CD4-positive, alpha-beta T cell (primary cell): ENCODE measurements around the gene HSPG2. TPM values are rescaled to one million over a fixed set of nuclear protein-coding genes. Genes with fewer than 3 reads are reported as not detected.

Experiments
- ATAC-seq: fragments of 200-7000 bp; cut with Tn5 transposase; one replicate; pipeline ENCODE4 v1.10.0; 2022; ENCODE audit warnings: mild to moderate bottlenecking; ENCODE audit not compliant: poor library complexity
- CTCF ChIA-PET: fragments of 350-600 bp; sonication (Branson Sonifier 250); formaldehyde crosslinking; loops from one replicate; lab custom pipeline; 2021; ENCODE audit warnings: antibody characterized with exemption, inconsistent platforms; lab: Charles Lee
- POLR2A ChIA-PET: fragments of 350-600 bp; sonication (Branson Sonifier 250); formaldehyde crosslinking; loops from one replicate; lab custom pipeline; 2021; ENCODE audit warnings: antibody characterized with exemption, inconsistent platforms; lab: Charles Lee
- DNase-seq, 14 experiments: peaks; one replicate each; pipeline ENCODE4 v3.0.0-alpha.2; 2013 to 2020; ENCODE audit warnings: mixed read lengths in 2 of 14
- H3K27ac ChIP-seq, 2 donors: one replicate each; pipeline versions ENCODE4 v1.5.1 to v1.7.0; 2013; ENCODE audit warnings: low read length in 2 of 2, low read depth in 1 of 2, mild to moderate bottlenecking in 1 of 2
- H3K27me3 ChIP-seq, 2 experiments: 1 replicate in 1 of 2; 2 replicates in 1 of 2; pipeline versions ENCODE4 v1.6.1 to v1.7.0; 2013; ENCODE audit warnings: low read length in 2 of 2, control low read depth in 1 of 2, mild to moderate bottlenecking in 1 of 2, moderate library complexity in 1 of 2; ENCODE audit not compliant: insufficient read depth in 2 of 2, control insufficient read depth in 1 of 2
- H3K36me3 ChIP-seq: one replicate; pipeline ENCODE4 v1.6.1; 2013; ENCODE audit warnings: low read length, control low read depth; ENCODE audit not compliant: insufficient read depth
- H3K4me1 ChIP-seq: one replicate; pipeline ENCODE4 v1.6.1; 2013; ENCODE audit warnings: low read length, control low read depth; ENCODE audit not compliant: insufficient read depth
- H3K4me3 ChIP-seq: one replicate; pipeline ENCODE4 v1.5.1; 2013; ENCODE audit warnings: mild to moderate bottlenecking, low read length, moderate library complexity
- H3K9me3 ChIP-seq, 2 experiments: 1 replicate in 1 of 2; 2 replicates in 1 of 2; pipeline versions ENCODE4 v1.6.1 to v1.7.0; 2013; ENCODE audit warnings: low read length in 2 of 2, mild to moderate bottlenecking in 2 of 2, control low read depth in 1 of 2, moderate library complexity in 1 of 2; ENCODE audit not compliant: control insufficient read depth in 1 of 2, insufficient read depth in 1 of 2
- H3K27ac Mint-ChIP-seq: one replicate; pipeline ENCODE4 v1.8.0; 2020; ENCODE audit warnings: mixed read lengths
- H3K27me3 Mint-ChIP-seq: one replicate; pipeline ENCODE4 v1.8.0; 2021; ENCODE audit warnings: mixed read lengths
- H3K36me3 Mint-ChIP-seq: one replicate; pipeline ENCODE4 v1.8.0; 2021; ENCODE audit warnings: low read depth, mixed read lengths
- H3K4me1 Mint-ChIP-seq: one replicate; pipeline ENCODE4 v1.8.0; 2021; ENCODE audit warnings: low read depth, mixed read lengths
- H3K4me3 Mint-ChIP-seq: one replicate; pipeline ENCODE4 v1.8.0; 2020; ENCODE audit warnings: mild to moderate bottlenecking, mixed read lengths
- H3K9me3 Mint-ChIP-seq: one replicate; pipeline ENCODE4 v1.8.0; 2020; ENCODE audit warnings: mixed read lengths
- intact Hi-C, 2 experiments: fragments of 100-400 bp; cut with DNase I in 1 of 2; cut with micrococcal nuclease in 1 of 2; formaldehyde crosslinking; loops; one replicate each; pipeline versions ENCODE4 v1.15.1 to v1.9.0; 2023 to 2025; cut with DNase I, micrococcal nuclease
- total RNA-seq, 174 experiments: library from RNA in 2 of 174; stranded (reverse) in 2 of 174; gene quantifications; one replicate each; pipeline ENCODE4 v1.2.3 and lab custom pipeline; 2021 to 2026
- TF ChIP-seq, protein P1 (sequence below): fragments of 200-600 bp; IDR thresholded peaks from one replicate; pipeline ENCODE4 v1.8.0; 2022; ENCODE audit warnings: antibody characterized with exemption, mild to moderate bottlenecking

HSPG2 gene
- total RNA-seq, 2 experiments from 2014 or later = 10.8 to 11.0 TPM

DNA sequence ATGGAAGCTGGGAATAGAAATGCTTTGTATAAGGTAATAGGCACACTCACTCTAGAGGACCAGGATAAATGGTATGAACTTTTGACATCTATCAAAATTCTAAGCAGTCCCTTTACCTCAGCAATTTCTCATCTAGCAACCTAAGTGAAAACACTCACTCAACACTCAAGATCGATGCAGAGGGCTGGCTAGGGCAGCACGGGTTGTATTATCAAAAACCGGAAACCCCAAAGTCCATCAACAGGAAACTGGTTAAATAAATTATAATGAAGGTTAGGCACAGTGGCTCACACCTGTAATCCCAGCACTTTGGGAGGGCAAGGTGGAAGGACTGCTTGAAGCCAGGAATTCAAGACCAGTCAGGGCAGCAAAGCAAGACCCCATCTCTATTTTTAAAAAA lies 163.5 kb downstream of the HSPG2 start:
- Histone ChIP-seq H3K27ac (peak overlapping the region in 1 of 2 donors; percentile 7), H3K4me1 (peaks cover 42% of the 10 kb centered on the region), H3K4me3 (no peak overlapping the region), H3K36me3 (peaks cover 3% of the 10 kb centered on the region), H3K27me3 (no peaks in the 10 kb centered on the region), H3K9me3 (peaks cover 0 to 5% of the 10 kb centered on the region in 2 experiments)
- peak; percentile 41 for ATAC-seq
- Mint-ChIP-seq H3K27ac (peak overlapping the region; percentile 64), H3K27me3 (no peaks in the 10 kb centered on the region), H3K4me1 (peaks cover 48% of the 10 kb centered on the region), H3K4me3 (peak overlapping the region; percentile 0), H3K36me3 (peaks cover 31% of the 10 kb centered on the region), H3K9me3 (no peaks in the 10 kb centered on the region)
- CTCF ChIA-PET = no interaction called here
- TF ChIP-seq, protein P1, sequence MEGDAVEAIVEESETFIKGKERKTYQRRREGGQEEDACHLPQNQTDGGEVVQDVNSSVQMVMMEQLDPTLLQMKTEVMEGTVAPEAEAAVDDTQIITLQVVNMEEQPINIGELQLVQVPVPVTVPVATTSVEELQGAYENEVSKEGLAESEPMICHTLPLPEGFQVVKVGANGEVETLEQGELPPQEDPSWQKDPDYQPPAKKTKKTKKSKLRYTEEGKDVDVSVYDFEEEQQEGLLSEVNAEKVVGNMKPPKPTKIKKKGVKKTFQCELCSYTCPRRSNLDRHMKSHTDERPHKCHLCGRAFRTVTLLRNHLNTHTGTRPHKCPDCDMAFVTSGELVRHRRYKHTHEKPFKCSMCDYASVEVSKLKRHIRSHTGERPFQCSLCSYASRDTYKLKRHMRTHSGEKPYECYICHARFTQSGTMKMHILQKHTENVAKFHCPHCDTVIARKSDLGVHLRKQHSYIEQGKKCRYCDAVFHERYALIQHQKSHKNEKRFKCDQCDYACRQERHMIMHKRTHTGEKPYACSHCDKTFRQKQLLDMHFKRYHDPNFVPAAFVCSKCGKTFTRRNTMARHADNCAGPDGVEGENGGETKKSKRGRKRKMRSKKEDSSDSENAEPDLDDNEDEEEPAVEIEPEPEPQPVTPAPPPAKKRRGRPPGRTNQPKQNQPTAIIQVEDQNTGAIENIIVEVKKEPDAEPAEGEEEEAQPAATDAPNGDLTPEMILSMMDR = no peak
- POLR2A ChIA-PET = interaction anchor here (3.0 kb wide), 1 partner anchor 9 kb away, joined by 13 read pairs; the partner anchor contains the start of gene USP48
- intact Hi-C loops = no loop called here
- peak in 4 of 14 experiments; percentile 21 to 52 (median 38) for DNase-seq

Other genes with a start within 250 kb of the HSPG2 start
- 10 to 100 TPM; 73.3 to 76.0 TPM for gene USP48, start 154.2 kb downstream of the HSPG2 start, total RNA-seq
- not detected for gene LDLRAD2, start 125.0 kb downstream of the HSPG2 start, total RNA-seq
- not detected for gene CELA3B, start 39.7 kb upstream of the HSPG2 start, total RNA-seq
- gene CELA3A, start 64.3 kb upstream of the HSPG2 start, total RNA-seq = not detected
- gene CDC42, start 115.4 kb upstream of the HSPG2 start, total RNA-seq = 100 to 1,000 TPM; 375 to 379 TPM
- not detected for gene WNT4, start 205.8 kb upstream of the HSPG2 start, total RNA-seq